HepG2 (cell line): ENCODE results near the gene HTR3B. TPM values are rescaled to one million over a fixed set of nuclear protein-coding genes. Genes with fewer than 3 reads are reported as not detected.
A peak's percentile ranks its signal among the peaks of the same experiment; 100 is the strongest.

ENCODE experiments used
- ATAC-seq: fragments of 200-7000 bp; cut with Tn5 transposase; 3 replicates; pipeline ENCODE4 v1.9.1; 2020; ENCODE audit warnings: mild to moderate bottlenecking, moderate library complexity
- BruUV-seq: library from RNA; stranded (reverse); fragments of 400-500 nt; replicated peaks from 2 replicates; lab custom pipeline; 2021; lab: Mats Ljungman, UMichigan
- CTCF ChIA-PET: fragments of 300-600 bp; formaldehyde crosslinking; extraction: SDS; loops from one replicate; lab custom pipeline; 2021; ENCODE audit warnings: low total read pairs, inconsistent platforms, low intra/inter-chr PET ratio; lab: Yijun Ruan, JAX
- POLR2A ChIA-PET: fragments of 350-600 bp; sonication (Branson Sonifier 250); formaldehyde crosslinking; loops from one replicate; lab custom pipeline; 2020; ENCODE audit warnings: antibody characterized with exemption, inconsistent platforms; lab: Yijun Ruan, JAX
- DNase-seq: peaks from one replicate; pipeline ENCODE4 v3.0.0-alpha.2; 2015; ENCODE audit warnings: low spot score
- FAIRE-seq: peaks from 3 replicates; lab custom pipeline; 2011; peaks lifted over from hg19 to GRCh38; lab: Jason Lieb, UNC
- H2AFZ ChIP-seq: one replicate; pipeline ENCODE4 v1.6.1; 2011; ENCODE audit warnings: low read length, inconsistent platforms
- H3K27ac ChIP-seq: fragments of 300-600 bp; 3 replicates; pipeline ENCODE4 v1.8.0; 2011; ENCODE audit warnings: mixed run types, mild to moderate bottlenecking, mixed read lengths, low read length, inconsistent platforms; ENCODE audit not compliant: insufficient read depth; ENCODE audit errors: extremely low read length
- H3K27me3 ChIP-seq, 2 experiments: fragments of 200-600 bp in 1 of 2; 2 replicates in 1 of 2; 3 replicates in 1 of 2; pipeline versions ENCODE4 v1.6.0 to v1.8.0; 2011; ENCODE audit warnings: low read length in 2 of 2, mild to moderate bottlenecking in 2 of 2, moderate library complexity in 2 of 2, inconsistent platforms in 1 of 2; ENCODE audit not compliant: insufficient read depth in 2 of 2, control insufficient read depth in 1 of 2
- H3K36me3 ChIP-seq, 2 experiments: fragments of 200-600 bp in 1 of 2; replicated peaks in 1 of 2; 2 replicates in 1 of 2; 3 replicates in 1 of 2; pipeline versions ENCODE4 v1.5.1 to v1.8.0; 2011; ENCODE audit warnings: low read length in 2 of 2, inconsistent platforms in 1 of 2; ENCODE audit not compliant: insufficient read depth in 2 of 2, control insufficient read depth in 1 of 2
- H3K4me1 ChIP-seq: 2 replicates; pipeline ENCODE4 v1.5.1; 2012; ENCODE audit warnings: low read length, inconsistent platforms; ENCODE audit not compliant: insufficient read depth
- H3K4me2 ChIP-seq: 2 replicates; pipeline ENCODE4 v1.6.0; 2011; ENCODE audit warnings: low read depth, low read length, inconsistent platforms
- H3K4me3 ChIP-seq, 3 experiments: fragments of 200-600 bp in 1 of 3; sonication (generic), shearing (Covaris generic) in 1 of 3; replicated peaks in 1 of 3; 2 replicates each; pipeline ENCODE4 v1.5.1; 2011 to 2016; ENCODE audit warnings: low read length in 3 of 3, inconsistent platforms in 2 of 3, low read depth in 2 of 3, mild to moderate bottlenecking in 2 of 3, control low read depth in 1 of 3, mixed read lengths in 1 of 3; ENCODE audit not compliant: insufficient read depth in 1 of 3
- H3K79me2 ChIP-seq: one replicate; pipeline ENCODE4 v1.6.1; 2011; ENCODE audit warnings: low read length, inconsistent platforms; ENCODE audit not compliant: insufficient read depth
- H3K9ac ChIP-seq: 2 replicates; pipeline ENCODE4 v1.6.0; 2011; ENCODE audit warnings: mild to moderate bottlenecking, low read depth, low read length, inconsistent platforms; ENCODE audit not compliant: insufficient read depth
- H3K9me3 ChIP-seq: 2 replicates; pipeline ENCODE4 v1.5.1; 2012; ENCODE audit warnings: mild to moderate bottlenecking, low read length
- H4K20me1 ChIP-seq: 2 replicates; pipeline ENCODE4 v1.6.0; 2011; ENCODE audit warnings: inconsistent platforms, mild to moderate bottlenecking, low read length, moderate library complexity; ENCODE audit not compliant: insufficient read depth
- GPN1 ChIP-seq: sonication (generic); formaldehyde crosslinking; IDR thresholded peaks from 2 replicates; pipeline ENCODE4 v1.5.1; 2020; ENCODE audit warnings: missing genetic modification reagents, borderline replicate concordance
- HIVEP1 ChIP-seq: sonication (generic); formaldehyde crosslinking; IDR thresholded peaks from 2 replicates; pipeline ENCODE4 v1.4.0; 2020; ENCODE audit warnings: mild to moderate bottlenecking, missing genetic modification reagents
- MAFG ChIP-seq: sonication (generic); formaldehyde crosslinking; IDR thresholded peaks from 2 replicates; pipeline ENCODE4 v1.5.1; 2020; ENCODE audit warnings: mild to moderate bottlenecking, missing genetic modification reagents
- MAFK ChIP-seq, 2 experiments: IDR thresholded peaks in 1 of 2; conservative IDR thresholded peaks in 1 of 2; 2 replicates each; pipeline ENCODE4 v1.6.1; 2011; ENCODE audit warnings: improper control_type of control experiment in 2 of 2, low read length in 2 of 2
- NFE2L2 ChIP-seq: fragments of 150-350 bp; IDR thresholded peaks from 2 replicates; pipeline ENCODE4 v1.6.1; 2014; ENCODE audit warnings: low read length
- NFKB2 ChIP-seq: sonication (generic); formaldehyde crosslinking; IDR thresholded peaks from 2 replicates; pipeline ENCODE4 v1.4.0; 2020; ENCODE audit warnings: missing genetic modification reagents, borderline replicate concordance
- RBFOX2 ChIP-seq: fragments of 200-400 bp; formaldehyde crosslinking; IDR thresholded peaks from 2 replicates; pipeline ENCODE4 v1.6.1; 2017; ENCODE audit warnings: low read depth, mild to moderate bottlenecking, low read length
- ZNF251 ChIP-seq: sonication (generic); formaldehyde crosslinking; IDR thresholded peaks from 2 replicates; pipeline ENCODE4 v1.9.0; 2021; ENCODE audit warnings: mild to moderate bottlenecking, missing genetic modification reagents
- ZNF563 ChIP-seq: sonication (generic); formaldehyde crosslinking; IDR thresholded peaks from 2 replicates; pipeline ENCODE4 v1.8.0; 2022; ENCODE audit warnings: mild to moderate bottlenecking, moderate library complexity, missing genetic modification reagents
- ZNF737 ChIP-seq: sonication (generic); formaldehyde crosslinking; IDR thresholded peaks from 2 replicates; pipeline ENCODE4 v1.5.0; 2020; ENCODE audit warnings: missing genetic modification reagents, mild to moderate bottlenecking, borderline replicate concordance
- in situ Hi-C: cut with HindIII; loops from 2 replicates; pipeline ENCODE4 v1.10.0; 2017; ENCODE audit warnings: low pct_unique_long_range_greater_than_20kb; ENCODE audit not compliant: extremely low pct_ligation_motif_present
- intact Hi-C: fragments of 100-400 bp; cut with micrococcal nuclease; formaldehyde crosslinking; loops from one replicate; pipeline ENCODE4 v1.10.0; 2022; ENCODE audit not compliant: unreplicated experiment
- polyA plus RNA-seq, 8 experiments: library from polyadenylated mRNA; depleted of rRNA in 3 of 8; stranded (reverse) in 7 of 8; unstranded in 1 of 8; fragments of >200 nt; fragmentation: Illumina TruSeq in 4 of 8; extraction: Trizol in 4 of 8; gene quantifications; 2 replicates each; pipeline versions ENCODE4 v1.2.1 to v1.2.3, GENCODE V29; 2011 to 2016; ENCODE audit warnings: low read depth in 4 of 8, missing spikeins in 1 of 8, mixed read lengths in 1 of 8; ENCODE audit not compliant: insufficient read depth in 1 of 8
- total RNA-seq, 5 experiments: library from RNA; depleted of rRNA; stranded (reverse); fragments of >200 nt; fragmentation: Illumina TruSeq; extraction: Trizol; gene quantifications; 2 replicates each; pipeline ENCODE4 v1.2.3, GENCODE V29; 2016; ENCODE audit warnings: low read depth in 1 of 5
- TF ChIP-seq, protein P1 (sequence below): sonication (generic); formaldehyde crosslinking; IDR thresholded peaks from 2 replicates; pipeline ENCODE4 v1.4.0; 2020; ENCODE audit warnings: missing genetic modification reagents

HTR3B gene
- total and polyA plus RNA-seq, 2 of the 13 experiments (the other 11 are each of a cell fraction or from before 2014, with no cell fraction given), result 0.09 to 1.7 TPM

DNA sequence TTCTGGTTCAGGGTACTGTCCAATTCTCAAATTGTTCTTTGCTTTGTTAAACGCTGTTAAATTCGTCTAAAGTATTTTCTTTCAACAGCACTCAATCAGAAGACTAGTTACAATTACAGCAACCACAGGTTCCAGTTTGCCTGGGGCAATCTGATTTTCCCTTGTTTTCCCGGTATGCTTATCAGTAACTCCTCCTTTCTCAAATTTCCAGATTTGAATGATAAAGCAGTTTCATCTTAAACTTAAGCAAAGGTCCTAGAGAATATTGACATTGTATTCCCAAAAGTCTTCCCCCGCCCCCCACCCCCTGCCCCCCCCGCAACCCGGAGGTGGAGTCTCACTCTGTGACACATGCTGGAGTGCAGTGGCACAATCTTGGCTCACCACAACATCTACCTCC, 18.7 kb upstream of the HTR3B start (continued):
- TF ChIP-seq, protein P1, sequence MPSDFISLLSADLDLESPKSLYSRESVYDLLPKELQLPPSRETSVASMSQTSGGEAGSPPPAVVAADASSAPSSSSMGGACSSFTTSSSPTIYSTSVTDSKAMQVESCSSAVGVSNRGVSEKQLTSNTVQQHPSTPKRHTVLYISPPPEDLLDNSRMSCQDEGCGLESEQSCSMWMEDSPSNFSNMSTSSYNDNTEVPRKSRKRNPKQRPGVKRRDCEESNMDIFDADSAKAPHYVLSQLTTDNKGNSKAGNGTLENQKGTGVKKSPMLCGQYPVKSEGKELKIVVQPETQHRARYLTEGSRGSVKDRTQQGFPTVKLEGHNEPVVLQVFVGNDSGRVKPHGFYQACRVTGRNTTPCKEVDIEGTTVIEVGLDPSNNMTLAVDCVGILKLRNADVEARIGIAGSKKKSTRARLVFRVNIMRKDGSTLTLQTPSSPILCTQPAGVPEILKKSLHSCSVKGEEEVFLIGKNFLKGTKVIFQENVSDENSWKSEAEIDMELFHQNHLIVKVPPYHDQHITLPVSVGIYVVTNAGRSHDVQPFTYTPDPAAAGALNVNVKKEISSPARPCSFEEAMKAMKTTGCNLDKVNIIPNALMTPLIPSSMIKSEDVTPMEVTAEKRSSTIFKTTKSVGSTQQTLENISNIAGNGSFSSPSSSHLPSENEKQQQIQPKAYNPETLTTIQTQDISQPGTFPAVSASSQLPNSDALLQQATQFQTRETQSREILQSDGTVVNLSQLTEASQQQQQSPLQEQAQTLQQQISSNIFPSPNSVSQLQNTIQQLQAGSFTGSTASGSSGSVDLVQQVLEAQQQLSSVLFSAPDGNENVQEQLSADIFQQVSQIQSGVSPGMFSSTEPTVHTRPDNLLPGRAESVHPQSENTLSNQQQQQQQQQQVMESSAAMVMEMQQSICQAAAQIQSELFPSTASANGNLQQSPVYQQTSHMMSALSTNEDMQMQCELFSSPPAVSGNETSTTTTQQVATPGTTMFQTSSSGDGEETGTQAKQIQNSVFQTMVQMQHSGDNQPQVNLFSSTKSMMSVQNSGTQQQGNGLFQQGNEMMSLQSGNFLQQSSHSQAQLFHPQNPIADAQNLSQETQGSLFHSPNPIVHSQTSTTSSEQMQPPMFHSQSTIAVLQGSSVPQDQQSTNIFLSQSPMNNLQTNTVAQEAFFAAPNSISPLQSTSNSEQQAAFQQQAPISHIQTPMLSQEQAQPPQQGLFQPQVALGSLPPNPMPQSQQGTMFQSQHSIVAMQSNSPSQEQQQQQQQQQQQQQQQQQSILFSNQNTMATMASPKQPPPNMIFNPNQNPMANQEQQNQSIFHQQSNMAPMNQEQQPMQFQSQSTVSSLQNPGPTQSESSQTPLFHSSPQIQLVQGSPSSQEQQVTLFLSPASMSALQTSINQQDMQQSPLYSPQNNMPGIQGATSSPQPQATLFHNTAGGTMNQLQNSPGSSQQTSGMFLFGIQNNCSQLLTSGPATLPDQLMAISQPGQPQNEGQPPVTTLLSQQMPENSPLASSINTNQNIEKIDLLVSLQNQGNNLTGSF (CRISPR knock-in tag), result no peak
- TF ChIP-seq ZNF563 (CRISPR knock-in tag) (no peak), HIVEP1 (CRISPR knock-in tag) (no peak), ZNF737 (no peak), MAFG (no peak), GPN1 (CRISPR knock-in tag) (no peak), ZNF251 (CRISPR knock-in tag) (no peak), NFKB2 (no peak)

DNA sequence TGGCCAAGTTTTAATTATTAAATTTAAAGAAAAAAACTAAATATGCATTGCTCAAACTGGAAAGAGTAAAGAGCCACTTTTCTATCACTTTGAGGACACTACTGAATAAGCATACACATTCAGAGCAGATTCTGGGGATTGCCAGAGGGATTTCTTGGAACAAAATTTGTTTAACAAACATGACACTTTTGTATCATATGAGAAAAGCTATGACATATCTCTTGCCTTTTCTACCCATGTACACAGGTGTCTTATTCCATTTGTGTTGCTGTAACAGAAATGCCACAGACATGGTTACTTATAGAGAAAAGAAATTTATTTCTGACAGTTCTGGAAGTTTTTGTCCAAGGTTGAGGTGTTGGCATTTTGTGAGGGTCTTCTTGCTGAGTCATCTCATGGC, 15.7 kb upstream of the HTR3B start:
- Histone ChIP-seq H3K4me1 (peaks cover 11% of the 10 kb centered on the region), H3K9me3 (no peaks in the 10 kb centered on the region), H3K4me3 (no peak overlapping the region), H4K20me1 (no peaks in the 10 kb centered on the region), H3K27ac (no peak overlapping the region), H3K9ac (no peak overlapping the region), H3K27me3 (no peaks in the 10 kb centered on the region; a peak in 1 of 5 replicates), H2AFZ (no peak overlapping the region), H3K36me3 (no peaks in the 10 kb centered on the region), H3K79me2 (no peaks in the 10 kb centered on the region), H3K4me2 (no peak overlapping the region)
- intact Hi-C loops, result no loop called here
- TF ChIP-seq NFE2L2 (peak; percentile 62), MAFK (conservative IDR thresholded peaks at IDR 0.05 in 1 of 2, IDR thresholded peaks at IDR 0.05 in 1 of 2; ENCODE audit: low read length in 2 of 2) (peak in 1 of 2 experiments; percentile 12; a peak in 1 of 4 replicates), RBFOX2 (no peak)
- BruUV-seq, result no TSS peak
- FAIRE-seq (no peak), ATAC-seq (no peak), DNase-seq (no peak)
- in situ Hi-C loops, result no loop called here
- ChIA-PET CTCF (no interaction called here), POLR2A (no interaction called here)
